LNCAP (cell line): ENCODE measurements around the gene PTPRM.

Experiments
- TF ChIP-seq, protein P1 (sequence below): fragments of 450-650 bp; IDR thresholded peaks from 2 replicates; pipeline ENCODE4 v1.5.1; 2017; ENCODE audit warnings: mild to moderate bottlenecking

The PTPRM gene

DNA sequence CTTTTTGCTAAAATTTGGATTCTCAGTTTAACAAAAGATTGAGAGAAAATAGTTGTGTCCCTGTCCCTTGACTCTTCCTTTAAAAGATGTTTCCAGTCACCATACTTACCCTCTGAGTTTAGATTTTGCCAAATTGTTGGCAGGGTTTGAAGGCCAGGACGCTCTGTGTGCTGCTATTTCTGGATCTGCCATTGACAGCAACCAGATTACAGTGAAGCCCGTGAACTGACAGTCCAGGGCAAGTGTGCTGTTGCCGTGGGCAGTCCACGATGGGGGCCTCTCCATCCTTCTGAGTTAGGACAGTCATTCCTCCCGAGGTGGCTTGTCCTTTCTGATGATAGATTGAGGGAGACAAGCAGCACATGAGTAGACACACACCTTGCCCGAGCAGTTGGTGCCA, 89.9 kb downstream of the PTPRM start:
- TF ChIP-seq, protein P1, sequence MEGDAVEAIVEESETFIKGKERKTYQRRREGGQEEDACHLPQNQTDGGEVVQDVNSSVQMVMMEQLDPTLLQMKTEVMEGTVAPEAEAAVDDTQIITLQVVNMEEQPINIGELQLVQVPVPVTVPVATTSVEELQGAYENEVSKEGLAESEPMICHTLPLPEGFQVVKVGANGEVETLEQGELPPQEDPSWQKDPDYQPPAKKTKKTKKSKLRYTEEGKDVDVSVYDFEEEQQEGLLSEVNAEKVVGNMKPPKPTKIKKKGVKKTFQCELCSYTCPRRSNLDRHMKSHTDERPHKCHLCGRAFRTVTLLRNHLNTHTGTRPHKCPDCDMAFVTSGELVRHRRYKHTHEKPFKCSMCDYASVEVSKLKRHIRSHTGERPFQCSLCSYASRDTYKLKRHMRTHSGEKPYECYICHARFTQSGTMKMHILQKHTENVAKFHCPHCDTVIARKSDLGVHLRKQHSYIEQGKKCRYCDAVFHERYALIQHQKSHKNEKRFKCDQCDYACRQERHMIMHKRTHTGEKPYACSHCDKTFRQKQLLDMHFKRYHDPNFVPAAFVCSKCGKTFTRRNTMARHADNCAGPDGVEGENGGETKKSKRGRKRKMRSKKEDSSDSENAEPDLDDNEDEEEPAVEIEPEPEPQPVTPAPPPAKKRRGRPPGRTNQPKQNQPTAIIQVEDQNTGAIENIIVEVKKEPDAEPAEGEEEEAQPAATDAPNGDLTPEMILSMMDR, result no peak

DNA sequence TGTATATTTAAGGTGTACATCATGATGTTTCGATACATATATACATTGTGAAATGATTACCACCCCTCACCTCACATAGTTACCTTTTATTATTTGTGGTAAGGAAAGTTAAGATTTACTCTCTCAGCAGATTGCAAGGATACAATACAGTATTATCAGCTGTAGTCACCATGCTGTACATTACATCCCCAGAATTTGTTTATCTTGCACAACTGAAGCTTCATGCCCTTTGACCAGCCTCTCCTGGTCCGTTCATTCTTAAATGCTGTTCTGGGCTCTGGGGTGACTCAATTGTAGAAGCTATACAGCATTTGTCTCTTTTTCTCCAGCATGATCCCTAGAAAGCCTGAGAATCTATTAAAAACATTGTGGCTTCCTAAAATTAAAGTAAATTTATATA, 90.8 kb downstream of the PTPRM start:
- TF ChIP-seq, protein P1, result no peak

DNA sequence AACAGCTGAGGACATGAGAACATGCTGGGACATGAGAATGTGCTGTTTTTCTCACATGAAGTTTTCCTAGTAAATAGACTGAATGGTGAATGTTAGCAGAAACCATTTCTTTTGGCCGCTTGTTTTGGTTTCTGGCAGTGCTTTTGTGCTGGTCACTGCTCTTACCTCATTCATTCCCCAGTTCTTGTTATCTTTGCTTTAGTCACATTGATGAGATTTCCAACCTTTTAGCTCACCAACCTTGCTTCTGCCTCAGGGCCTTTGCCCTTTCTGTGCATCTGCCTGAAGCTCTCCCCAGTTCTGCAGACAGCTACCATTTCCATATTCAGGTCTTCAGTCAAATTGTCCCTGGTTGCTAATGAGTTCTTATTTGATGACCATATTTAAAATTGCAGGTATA, 91.6 kb downstream of the PTPRM start:
- TF ChIP-seq, protein P1, result no peak

DNA sequence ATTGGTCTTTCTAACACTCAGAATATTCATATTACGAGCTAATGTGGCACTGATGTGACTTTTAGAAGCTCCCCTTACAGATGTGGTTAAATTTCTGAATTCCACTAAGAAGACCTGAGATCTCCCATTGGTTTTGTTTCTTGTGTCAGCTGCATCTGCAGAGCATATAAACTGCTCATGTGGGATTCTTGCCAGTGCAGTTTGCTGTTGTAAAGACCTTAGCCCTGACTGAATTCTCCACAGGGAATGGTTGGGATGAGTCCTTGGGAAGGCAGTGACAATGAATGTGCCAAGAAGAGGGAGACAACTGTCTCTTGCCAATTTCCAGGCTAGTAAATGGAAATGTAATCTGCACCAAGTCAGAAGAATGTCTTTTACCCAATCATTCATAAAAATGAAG, 94.1 kb downstream of the PTPRM start:
- TF ChIP-seq, protein P1, result no peak

DNA sequence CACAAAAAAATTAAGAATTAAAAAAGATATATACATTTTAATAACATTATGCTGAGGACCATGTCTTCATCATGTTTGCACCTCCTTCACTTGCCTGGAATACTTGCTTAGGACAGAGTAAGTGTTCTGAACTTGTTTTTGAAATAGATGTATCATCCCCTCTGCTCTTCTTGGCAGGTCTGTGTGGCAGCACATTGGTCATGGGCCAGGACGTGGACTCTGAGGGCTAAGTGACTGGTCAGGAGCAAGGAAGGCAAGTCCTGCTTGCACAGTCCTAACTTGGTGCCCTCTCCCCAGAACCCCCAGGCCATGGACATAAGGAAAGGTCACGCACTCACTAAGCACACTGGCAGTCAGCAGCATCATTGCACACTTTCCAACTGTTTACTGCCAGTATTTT, 95.8 kb downstream of the PTPRM start:
- TF ChIP-seq, protein P1, result no peak

DNA sequence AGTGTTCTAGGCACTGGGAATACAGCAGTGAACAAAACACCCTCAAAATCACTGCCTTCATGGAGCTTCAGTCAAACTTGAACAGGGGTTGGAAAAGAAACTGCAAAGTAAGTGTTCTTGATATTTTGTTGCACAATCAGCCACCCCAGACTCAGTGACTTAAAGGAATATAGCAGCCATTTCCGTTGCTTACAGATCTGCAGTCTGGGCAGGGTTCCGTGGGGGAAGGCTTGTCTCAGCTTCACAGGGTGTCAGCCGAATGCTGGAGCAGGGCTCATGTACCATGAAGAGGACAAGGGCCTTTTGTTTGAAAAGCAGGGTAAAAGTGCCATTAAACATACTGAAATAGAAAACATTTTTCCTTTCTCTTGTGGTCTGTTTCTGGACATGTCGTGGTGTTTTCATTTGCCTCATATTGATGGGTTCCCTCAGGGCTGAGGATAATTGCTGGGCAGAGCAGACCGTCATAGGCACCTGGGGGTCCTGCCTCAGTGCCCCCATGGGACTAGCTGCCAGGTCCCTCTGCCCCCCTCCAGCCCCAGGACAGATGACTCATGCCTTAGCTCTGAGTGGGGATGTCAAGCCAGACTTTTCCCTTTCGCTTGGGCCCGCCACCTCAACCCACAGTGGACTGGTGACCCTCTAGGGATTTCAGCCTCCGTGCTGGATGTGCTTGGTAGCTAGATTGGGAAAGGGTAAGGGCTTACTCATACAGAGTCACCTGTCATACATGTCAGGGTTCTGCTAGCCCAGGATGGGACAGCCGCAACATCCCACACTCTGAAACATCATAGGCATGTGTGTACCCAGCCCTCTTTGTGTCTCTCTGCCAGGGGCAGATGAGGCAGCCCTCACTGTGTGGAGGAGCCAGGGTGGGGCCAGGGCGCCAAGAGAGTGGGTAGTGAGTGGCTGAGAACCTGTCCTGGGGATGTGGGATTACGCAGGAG, 96.5 kb downstream of the PTPRM start:
- TF ChIP-seq, protein P1, result no peak

DNA sequence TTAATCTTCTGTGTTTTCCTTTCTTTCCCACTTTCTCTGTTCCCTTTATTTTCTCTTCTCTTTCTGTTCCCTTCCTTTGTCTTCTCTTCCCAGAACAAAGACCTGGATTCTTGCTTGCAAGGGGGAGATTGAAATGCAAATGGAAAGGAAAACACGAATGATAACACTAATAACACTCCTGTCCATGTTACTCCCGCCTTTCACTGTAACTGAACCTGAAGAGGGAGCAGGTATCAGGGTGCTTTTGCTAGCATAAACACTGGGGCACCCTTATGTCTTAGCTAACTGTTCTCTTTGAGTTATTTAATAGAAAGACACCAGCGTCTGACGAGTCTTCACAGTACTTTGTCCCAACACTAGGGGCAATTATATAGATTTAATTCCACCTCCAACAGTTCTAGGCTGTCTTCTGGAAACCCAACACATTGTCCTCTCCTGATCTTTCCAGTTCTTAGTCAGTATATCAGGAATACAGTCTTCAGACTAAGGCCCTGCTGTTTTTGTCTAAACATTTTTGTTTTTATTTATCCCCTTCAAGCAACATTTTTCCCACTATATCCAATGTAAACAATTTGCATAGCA, 99.2 kb downstream of the PTPRM start:
- TF ChIP-seq, protein P1, result no peak
